Measurements from ENCODE around the gene ZNF75A.

ZNF75A gene

DNA sequence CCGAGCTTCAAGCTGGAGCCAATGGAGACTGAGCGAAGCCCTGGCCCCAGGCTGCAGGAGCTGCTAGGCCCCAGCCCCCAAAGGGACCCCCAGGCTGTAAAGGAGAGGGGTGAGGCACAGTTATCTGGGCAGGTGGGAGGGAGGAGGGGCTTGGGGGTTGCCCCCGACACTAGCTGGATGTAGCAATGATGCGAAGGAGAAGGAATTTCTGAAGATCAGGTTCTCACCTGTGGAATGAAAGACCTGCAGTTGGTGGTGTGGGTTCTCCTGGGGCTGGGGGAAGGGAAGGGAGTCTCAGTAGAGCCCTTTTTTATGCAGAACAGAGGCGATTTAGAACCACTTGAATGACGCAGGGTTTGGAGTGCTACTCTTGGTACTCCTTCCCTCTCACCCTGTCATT, 20.2 kb upstream of the ZNF75A start:
- ATAC-seq: no peak
- no peak for TF ChIP-seq ZNF8 (CRISPR knock-in tag; IDR thresholded peaks at IDR 0.05)
- TF ChIP-seq ZFP3 (CRISPR knock-in tag; IDR thresholded peaks at IDR 0.05): no peak
- no peak for TF ChIP-seq TOX (CRISPR knock-in tag; IDR thresholded peaks at IDR 0.05; ENCODE audit: borderline replicate concordance)
- no peak for TF ChIP-seq ZC3H10 (CRISPR knock-in tag; IDR thresholded peaks at IDR 0.05)
- no peak for TF ChIP-seq TCF4 (CRISPR knock-in tag; IDR thresholded peaks at IDR 0.05; ENCODE audit: borderline replicate concordance)
- TF ChIP-seq, protein P1, sequence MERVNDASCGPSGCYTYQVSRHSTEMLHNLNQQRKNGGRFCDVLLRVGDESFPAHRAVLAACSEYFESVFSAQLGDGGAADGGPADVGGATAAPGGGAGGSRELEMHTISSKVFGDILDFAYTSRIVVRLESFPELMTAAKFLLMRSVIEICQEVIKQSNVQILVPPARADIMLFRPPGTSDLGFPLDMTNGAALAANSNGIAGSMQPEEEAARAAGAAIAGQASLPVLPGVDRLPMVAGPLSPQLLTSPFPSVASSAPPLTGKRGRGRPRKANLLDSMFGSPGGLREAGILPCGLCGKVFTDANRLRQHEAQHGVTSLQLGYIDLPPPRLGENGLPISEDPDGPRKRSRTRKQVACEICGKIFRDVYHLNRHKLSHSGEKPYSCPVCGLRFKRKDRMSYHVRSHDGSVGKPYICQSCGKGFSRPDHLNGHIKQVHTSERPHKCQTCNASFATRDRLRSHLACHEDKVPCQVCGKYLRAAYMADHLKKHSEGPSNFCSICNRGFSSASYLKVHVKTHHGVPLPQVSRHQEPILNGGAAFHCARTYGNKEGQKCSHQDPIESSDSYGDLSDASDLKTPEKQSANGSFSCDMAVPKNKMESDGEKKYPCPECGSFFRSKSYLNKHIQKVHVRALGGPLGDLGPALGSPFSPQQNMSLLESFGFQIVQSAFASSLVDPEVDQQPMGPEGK (CRISPR knock-in tag; IDR thresholded peaks at IDR 0.05; ENCODE audit: borderline replicate concordance): no peak

- ATAC-seq: no peak
Observed at GRCh38 chr16:3289998-3290673, 15.2 kb upstream of the ZNF75A start.

DNA sequence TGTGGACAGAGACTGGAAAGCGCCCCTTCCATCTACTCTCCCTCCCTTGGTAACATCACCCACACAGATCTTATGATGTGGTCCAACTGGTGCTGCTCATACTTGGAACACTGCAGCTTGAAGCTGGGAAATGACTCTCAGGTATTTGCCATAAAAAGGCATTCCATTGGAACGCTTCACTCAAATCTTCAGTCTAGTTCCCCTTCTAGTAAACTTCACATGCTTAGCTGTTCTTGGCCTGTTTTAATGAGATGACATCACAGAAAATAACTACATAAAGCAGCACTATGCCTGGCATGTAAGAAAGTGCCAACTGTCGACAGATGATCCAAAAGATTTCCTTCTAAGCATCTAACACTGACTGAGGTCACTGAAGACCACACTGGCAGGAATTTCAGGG, 12.7 kb upstream of the ZNF75A start:
- no peak for ATAC-seq
- TF ChIP-seq, protein P2, sequence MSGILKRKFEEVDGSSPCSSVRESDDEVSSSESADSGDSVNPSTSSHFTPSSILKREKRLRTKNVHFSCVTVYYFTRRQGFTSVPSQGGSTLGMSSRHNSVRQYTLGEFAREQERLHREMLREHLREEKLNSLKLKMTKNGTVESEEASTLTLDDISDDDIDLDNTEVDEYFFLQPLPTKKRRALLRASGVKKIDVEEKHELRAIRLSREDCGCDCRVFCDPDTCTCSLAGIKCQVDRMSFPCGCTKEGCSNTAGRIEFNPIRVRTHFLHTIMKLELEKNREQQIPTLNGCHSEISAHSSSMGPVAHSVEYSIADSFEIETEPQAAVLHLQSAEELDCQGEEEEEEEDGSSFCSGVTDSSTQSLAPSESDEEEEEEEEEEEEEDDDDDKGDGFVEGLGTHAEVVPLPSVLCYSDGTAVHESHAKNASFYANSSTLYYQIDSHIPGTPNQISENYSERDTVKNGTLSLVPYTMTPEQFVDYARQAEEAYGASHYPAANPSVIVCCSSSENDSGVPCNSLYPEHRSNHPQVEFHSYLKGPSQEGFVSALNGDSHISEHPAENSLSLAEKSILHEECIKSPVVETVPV (CRISPR knock-in tag; IDR thresholded peaks at IDR 0.05): no peak
- TF ChIP-seq OSR1 (CRISPR knock-in tag; IDR thresholded peaks at IDR 0.05) (no peak), ESRRG (CRISPR knock-in tag; IDR thresholded peaks at IDR 0.05) (no peak), ZNF70 (CRISPR knock-in tag; IDR thresholded peaks at IDR 0.05) (no peak), BACH2 (CRISPR knock-in tag; IDR thresholded peaks at IDR 0.05; ENCODE audit: borderline replicate concordance) (no peak), ZNF565 (CRISPR knock-in tag; conservative IDR thresholded peaks at IDR 0.05; ENCODE audit: low read depth) (no peak), TCF4 (CRISPR knock-in tag; IDR thresholded peaks at IDR 0.05; ENCODE audit: borderline replicate concordance) (no peak), ISL1 (CRISPR knock-in tag; IDR thresholded peaks at IDR 0.05) (no peak), ZFP3 (CRISPR knock-in tag; IDR thresholded peaks at IDR 0.05) (no peak), GLIS3 (CRISPR knock-in tag; IDR thresholded peaks at IDR 0.05) (no peak)
- TF ChIP-seq, protein P3, sequence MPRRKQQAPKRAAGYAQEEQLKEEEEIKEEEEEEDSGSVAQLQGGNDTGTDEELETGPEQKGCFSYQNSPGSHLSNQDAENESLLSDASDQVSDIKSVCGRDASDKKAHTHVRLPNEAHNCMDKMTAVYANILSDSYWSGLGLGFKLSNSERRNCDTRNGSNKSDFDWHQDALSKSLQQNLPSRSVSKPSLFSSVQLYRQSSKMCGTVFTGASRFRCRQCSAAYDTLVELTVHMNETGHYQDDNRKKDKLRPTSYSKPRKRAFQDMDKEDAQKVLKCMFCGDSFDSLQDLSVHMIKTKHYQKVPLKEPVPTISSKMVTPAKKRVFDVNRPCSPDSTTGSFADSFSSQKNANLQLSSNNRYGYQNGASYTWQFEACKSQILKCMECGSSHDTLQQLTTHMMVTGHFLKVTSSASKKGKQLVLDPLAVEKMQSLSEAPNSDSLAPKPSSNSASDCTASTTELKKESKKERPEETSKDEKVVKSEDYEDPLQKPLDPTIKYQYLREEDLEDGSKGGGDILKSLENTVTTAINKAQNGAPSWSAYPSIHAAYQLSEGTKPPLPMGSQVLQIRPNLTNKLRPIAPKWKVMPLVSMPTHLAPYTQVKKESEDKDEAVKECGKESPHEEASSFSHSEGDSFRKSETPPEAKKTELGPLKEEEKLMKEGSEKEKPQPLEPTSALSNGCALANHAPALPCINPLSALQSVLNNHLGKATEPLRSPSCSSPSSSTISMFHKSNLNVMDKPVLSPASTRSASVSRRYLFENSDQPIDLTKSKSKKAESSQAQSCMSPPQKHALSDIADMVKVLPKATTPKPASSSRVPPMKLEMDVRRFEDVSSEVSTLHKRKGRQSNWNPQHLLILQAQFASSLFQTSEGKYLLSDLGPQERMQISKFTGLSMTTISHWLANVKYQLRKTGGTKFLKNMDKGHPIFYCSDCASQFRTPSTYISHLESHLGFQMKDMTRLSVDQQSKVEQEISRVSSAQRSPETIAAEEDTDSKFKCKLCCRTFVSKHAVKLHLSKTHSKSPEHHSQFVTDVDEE (CRISPR knock-in tag; IDR thresholded peaks at IDR 0.05): no peak

More at GRCh38 chr16:3289998-3290673, 15.2 kb upstream of the ZNF75A start:
- TF ChIP-seq RARB (CRISPR knock-in tag; IDR thresholded peaks at IDR 0.05): no peak
- TF ChIP-seq, protein P3 (CRISPR knock-in tag; IDR thresholded peaks at IDR 0.05): no peak
- no peak for TF ChIP-seq TCF4 (CRISPR knock-in tag; IDR thresholded peaks at IDR 0.05; ENCODE audit: borderline replicate concordance)
- no peak for TF ChIP-seq ZNF565 (CRISPR knock-in tag; conservative IDR thresholded peaks at IDR 0.05; ENCODE audit: low read depth)
- TF ChIP-seq ISL1 (CRISPR knock-in tag; IDR thresholded peaks at IDR 0.05): no peak

- ATAC-seq: no peak
- TF ChIP-seq, protein P4, sequence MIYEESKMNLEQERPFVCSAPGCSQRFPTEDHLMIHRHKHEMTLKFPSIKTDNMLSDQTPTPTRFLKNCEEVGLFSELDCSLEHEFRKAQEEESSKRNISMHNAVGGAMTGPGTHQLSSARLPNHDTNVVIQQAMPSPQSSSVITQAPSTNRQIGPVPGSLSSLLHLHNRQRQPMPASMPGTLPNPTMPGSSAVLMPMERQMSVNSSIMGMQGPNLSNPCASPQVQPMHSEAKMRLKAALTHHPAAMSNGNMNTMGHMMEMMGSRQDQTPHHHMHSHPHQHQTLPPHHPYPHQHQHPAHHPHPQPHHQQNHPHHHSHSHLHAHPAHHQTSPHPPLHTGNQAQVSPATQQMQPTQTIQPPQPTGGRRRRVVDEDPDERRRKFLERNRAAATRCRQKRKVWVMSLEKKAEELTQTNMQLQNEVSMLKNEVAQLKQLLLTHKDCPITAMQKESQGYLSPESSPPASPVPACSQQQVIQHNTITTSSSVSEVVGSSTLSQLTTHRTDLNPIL (CRISPR knock-in tag; IDR thresholded peaks at IDR 0.05; ENCODE audit: low read depth): no peak
- TF ChIP-seq ZNF565 (CRISPR knock-in tag; conservative IDR thresholded peaks at IDR 0.05; ENCODE audit: low read depth) (no peak), ARNTL (CRISPR knock-in tag; IDR thresholded peaks at IDR 0.05; ENCODE audit: borderline replicate concordance, low read depth) (no peak), ISL1 (CRISPR knock-in tag; IDR thresholded peaks at IDR 0.05) (no peak), GLIS3 (CRISPR knock-in tag; IDR thresholded peaks at IDR 0.05) (no peak), ZNF70 (CRISPR knock-in tag; IDR thresholded peaks at IDR 0.05) (no peak)
- TF ChIP-seq, protein P3 (CRISPR knock-in tag; IDR thresholded peaks at IDR 0.05): no peak
- TF ChIP-seq, protein P2 (CRISPR knock-in tag; IDR thresholded peaks at IDR 0.05): no peak
Observed at GRCh38 chr16:3295209-3295608, 10.1 kb upstream of the ZNF75A start.
